ENCODE measurements around the gene NSD2.

The NSD2 gene

GRCh38 chr4:1900624-1901023 is 29.4 kb downstream of the NSD2 start:
- DNase-seq (ENCODE audit: low read depth in 1 of 2, low spot score in 1 of 2), result no peak
- Histone ChIP-seq H3K4me3 (replicated peaks; ENCODE audit: insufficient read depth, low read length) (no peak overlapping the region), H3K27ac (replicated peaks) (no peak overlapping the region), H3K27me3 (ENCODE audit: insufficient read depth, poor library complexity, severe bottlenecking) (no peaks in the 10 kb centered on the region)
- no peak for TF ChIP-seq GABPA (IDR thresholded peaks at IDR 0.05; ENCODE audit: low read depth)
- TF ChIP-seq REST (IDR thresholded peaks at IDR 0.05; ENCODE audit: insufficient replicate concordance, low read depth), result no peak
- no peak for TF ChIP-seq SPI1 (IDR thresholded peaks at IDR 0.05; ENCODE audit: borderline replicate concordance, low read depth)
- TF ChIP-seq POLR2AphosphoS5 (IDR thresholded peaks at IDR 0.05; ENCODE audit: low read depth), result no peak
- TF ChIP-seq, protein P1, sequence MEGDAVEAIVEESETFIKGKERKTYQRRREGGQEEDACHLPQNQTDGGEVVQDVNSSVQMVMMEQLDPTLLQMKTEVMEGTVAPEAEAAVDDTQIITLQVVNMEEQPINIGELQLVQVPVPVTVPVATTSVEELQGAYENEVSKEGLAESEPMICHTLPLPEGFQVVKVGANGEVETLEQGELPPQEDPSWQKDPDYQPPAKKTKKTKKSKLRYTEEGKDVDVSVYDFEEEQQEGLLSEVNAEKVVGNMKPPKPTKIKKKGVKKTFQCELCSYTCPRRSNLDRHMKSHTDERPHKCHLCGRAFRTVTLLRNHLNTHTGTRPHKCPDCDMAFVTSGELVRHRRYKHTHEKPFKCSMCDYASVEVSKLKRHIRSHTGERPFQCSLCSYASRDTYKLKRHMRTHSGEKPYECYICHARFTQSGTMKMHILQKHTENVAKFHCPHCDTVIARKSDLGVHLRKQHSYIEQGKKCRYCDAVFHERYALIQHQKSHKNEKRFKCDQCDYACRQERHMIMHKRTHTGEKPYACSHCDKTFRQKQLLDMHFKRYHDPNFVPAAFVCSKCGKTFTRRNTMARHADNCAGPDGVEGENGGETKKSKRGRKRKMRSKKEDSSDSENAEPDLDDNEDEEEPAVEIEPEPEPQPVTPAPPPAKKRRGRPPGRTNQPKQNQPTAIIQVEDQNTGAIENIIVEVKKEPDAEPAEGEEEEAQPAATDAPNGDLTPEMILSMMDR (IDR thresholded peaks at IDR 0.05; ENCODE audit: insufficient read depth, low read length), result no peak

GRCh38 chr4:1901127-1901526 is 29.9 kb downstream of the NSD2 start:
- Histone ChIP-seq H3K27ac (replicated peaks) (no peak overlapping the region), H3K27me3 (ENCODE audit: insufficient read depth, poor library complexity, severe bottlenecking) (no peaks in the 10 kb centered on the region), H3K4me3 (replicated peaks; ENCODE audit: insufficient read depth, low read length) (no peak overlapping the region)
- DNase-seq (ENCODE audit: low read depth in 1 of 2, low spot score in 1 of 2), result no peak
- TF ChIP-seq GABPA (IDR thresholded peaks at IDR 0.05; ENCODE audit: low read depth), result no peak
- TF ChIP-seq POLR2AphosphoS5 (IDR thresholded peaks at IDR 0.05; ENCODE audit: low read depth), result no peak
- TF ChIP-seq REST (IDR thresholded peaks at IDR 0.05; ENCODE audit: insufficient replicate concordance, low read depth), result no peak
- TF ChIP-seq SPI1 (IDR thresholded peaks at IDR 0.05; ENCODE audit: borderline replicate concordance, low read depth), result no peak
- TF ChIP-seq, protein P1 (IDR thresholded peaks at IDR 0.05; ENCODE audit: insufficient read depth, low read length), result no peak

- no peak for DNase-seq (ENCODE audit: low read depth in 1 of 2, low spot score in 1 of 2)
- TF ChIP-seq POLR2AphosphoS5 (IDR thresholded peaks at IDR 0.05; ENCODE audit: low read depth), result no peak
- TF ChIP-seq GABPA (IDR thresholded peaks at IDR 0.05; ENCODE audit: low read depth), result no peak
- no peak for TF ChIP-seq REST (IDR thresholded peaks at IDR 0.05; ENCODE audit: insufficient replicate concordance, low read depth)
- no peak for TF ChIP-seq SPI1 (IDR thresholded peaks at IDR 0.05; ENCODE audit: borderline replicate concordance, low read depth)
- TF ChIP-seq, protein P1 (IDR thresholded peaks at IDR 0.05; ENCODE audit: insufficient read depth, low read length), result no peak
- Histone ChIP-seq H3K27me3 (ENCODE audit: insufficient read depth, poor library complexity, severe bottlenecking) (no peaks in the 10 kb centered on the region), H3K27ac (replicated peaks) (no peak overlapping the region), H3K4me3 (replicated peaks; ENCODE audit: insufficient read depth, low read length) (no peak overlapping the region)
These were observed 31.1 kb downstream of the NSD2 start for GRCh38 chr4:1902243-1902642.
